OCI-LY1 (cell line): ENCODE results near the gene POLL.

Experiments used
- H2AFZ ChIP-seq: fragments of 200-600 bp; sonication (generic), shearing (Covaris generic); 2 replicates; pipeline ENCODE4 v1.6.0; 2014; ENCODE audit warnings: antibody characterized with exemption, mild to moderate bottlenecking, low read length
- H3F3A ChIP-seq: fragments of 200-600 bp; sonication (generic), shearing (Covaris generic); 2 replicates; pipeline ENCODE4 v1.6.0; 2014; ENCODE audit warnings: mild to moderate bottlenecking, antibody characterized with exemption, low read length, moderate library complexity; ENCODE audit not compliant: insufficient read depth
- H3K27ac ChIP-seq: fragments of 200-600 bp; sonication (generic); 2 replicates; pipeline ENCODE4 v1.5.1; 2014; ENCODE audit warnings: low read length, mixed run types, mild to moderate bottlenecking, low read depth; ENCODE audit not compliant: poor library complexity, severe bottlenecking
- H3K27me3 ChIP-seq: fragments of 200-600 bp; sonication (generic); 2 replicates; pipeline ENCODE4 v1.6.0; 2014; ENCODE audit warnings: antibody characterized with exemption, mild to moderate bottlenecking, low read length, moderate library complexity; ENCODE audit not compliant: insufficient read depth
- H3K36me3 ChIP-seq: fragments of 200-600 bp; sonication (generic); 2 replicates; pipeline ENCODE4 v1.6.1; 2014; ENCODE audit warnings: mild to moderate bottlenecking, antibody characterized with exemption, low read length, moderate library complexity, mixed read lengths; ENCODE audit not compliant: insufficient read depth
- H3K4me1 ChIP-seq: fragments of 200-600 bp; sonication (generic); 2 replicates; pipeline ENCODE4 v1.5.1; 2014; ENCODE audit warnings: mild to moderate bottlenecking, low read length, moderate library complexity; ENCODE audit not compliant: insufficient read depth, severe bottlenecking
- H3K4me2 ChIP-seq: fragments of 200-600 bp; sonication (generic), shearing (Covaris generic); 2 replicates; pipeline ENCODE4 v1.6.1; 2014; ENCODE audit warnings: low read length
- H3K4me3 ChIP-seq: fragments of 200-600 bp; sonication (generic); 2 replicates; pipeline ENCODE4 v1.5.1; 2014; ENCODE audit warnings: low read length, low read depth, mild to moderate bottlenecking, mixed read lengths; ENCODE audit not compliant: poor library complexity, severe bottlenecking
- H3K79me2 ChIP-seq: fragments of 200-600 bp; shearing (Covaris generic); 2 replicates; pipeline ENCODE4 v1.6.1; 2016; ENCODE audit warnings: mixed run types, low read length, mixed read lengths; ENCODE audit not compliant: insufficient read depth
- H3K9ac ChIP-seq: fragments of 200-600 bp; sonication (generic), shearing (Covaris generic); 2 replicates; pipeline ENCODE4 v1.6.1; 2014; ENCODE audit warnings: mild to moderate bottlenecking, low read length, mixed read lengths
- H3K9me2 ChIP-seq: fragments of 200-600 bp; sonication (generic), shearing (Covaris generic); 2 replicates; pipeline ENCODE4 v1.6.1; 2014; ENCODE audit warnings: low read depth, mild to moderate bottlenecking, low read length, mixed read lengths
- H3K9me3 ChIP-seq: fragments of 200-600 bp; shearing (Covaris generic); 2 replicates; pipeline ENCODE4 v1.6.1; 2014; ENCODE audit warnings: low read length, mixed read lengths
- H4K20me1 ChIP-seq: fragments of 200-600 bp; sonication (generic), shearing (Covaris generic); 2 replicates; pipeline ENCODE4 v1.6.0; 2016; ENCODE audit warnings: mild to moderate bottlenecking, low read length; ENCODE audit not compliant: insufficient read depth
- EZH2 ChIP-seq: fragments of 200-600 bp; sonication (generic), shearing (Covaris generic); IDR thresholded peaks from 2 replicates; pipeline ENCODE4 v1.8.0; 2017; ENCODE audit warnings: borderline replicate concordance, mixed run types, mild to moderate bottlenecking, antibody characterized with exemption, low read length, moderate library complexity, mixed read lengths
- TF ChIP-seq, protein P1 (sequence below): fragments of 200-600 bp; sonication (generic), shearing (Covaris generic); IDR thresholded peaks from 2 replicates; pipeline ENCODE4 v1.5.1; 2017; ENCODE audit warnings: mild to moderate bottlenecking, antibody characterized with exemption, low read length, moderate library complexity, mixed read lengths

The POLL gene

DNA sequence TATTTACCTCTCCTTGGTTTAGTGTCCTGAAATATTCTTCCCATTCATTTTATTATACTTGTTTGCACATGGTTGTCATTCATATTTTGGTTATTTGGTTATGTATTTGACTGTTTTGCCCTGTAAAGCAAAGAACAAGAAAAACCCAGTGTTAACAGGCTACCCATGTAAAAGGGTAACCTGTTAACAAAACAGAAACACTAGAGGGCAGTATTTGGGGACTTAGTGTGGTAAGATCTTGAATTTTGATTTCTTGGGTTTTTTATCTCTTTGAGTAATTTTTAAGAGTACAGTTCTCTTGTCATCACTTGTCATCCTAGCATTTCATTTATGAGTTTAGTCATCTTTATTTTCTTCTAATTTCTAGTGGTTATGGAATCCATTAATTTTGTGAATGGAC is 51.3 kb downstream of the POLL start:
- Histone ChIP-seq H3K9me2 (no peaks in the 10 kb centered on the region), H3K36me3 (no peaks in the 10 kb centered on the region), H3F3A (no peaks in the 10 kb centered on the region), H3K4me2 (no peak overlapping the region), H3K9me3 (no peaks in the 10 kb centered on the region), H3K4me1 (no peaks in the 10 kb centered on the region), H3K4me3 (no peak overlapping the region), H3K27me3 (no peaks in the 10 kb centered on the region), H2AFZ (no peak overlapping the region), H4K20me1 (no peaks in the 10 kb centered on the region), H3K79me2 (no peaks in the 10 kb centered on the region), H3K27ac (no peak overlapping the region), H3K9ac (no peak overlapping the region)
- TF ChIP-seq, protein P1, sequence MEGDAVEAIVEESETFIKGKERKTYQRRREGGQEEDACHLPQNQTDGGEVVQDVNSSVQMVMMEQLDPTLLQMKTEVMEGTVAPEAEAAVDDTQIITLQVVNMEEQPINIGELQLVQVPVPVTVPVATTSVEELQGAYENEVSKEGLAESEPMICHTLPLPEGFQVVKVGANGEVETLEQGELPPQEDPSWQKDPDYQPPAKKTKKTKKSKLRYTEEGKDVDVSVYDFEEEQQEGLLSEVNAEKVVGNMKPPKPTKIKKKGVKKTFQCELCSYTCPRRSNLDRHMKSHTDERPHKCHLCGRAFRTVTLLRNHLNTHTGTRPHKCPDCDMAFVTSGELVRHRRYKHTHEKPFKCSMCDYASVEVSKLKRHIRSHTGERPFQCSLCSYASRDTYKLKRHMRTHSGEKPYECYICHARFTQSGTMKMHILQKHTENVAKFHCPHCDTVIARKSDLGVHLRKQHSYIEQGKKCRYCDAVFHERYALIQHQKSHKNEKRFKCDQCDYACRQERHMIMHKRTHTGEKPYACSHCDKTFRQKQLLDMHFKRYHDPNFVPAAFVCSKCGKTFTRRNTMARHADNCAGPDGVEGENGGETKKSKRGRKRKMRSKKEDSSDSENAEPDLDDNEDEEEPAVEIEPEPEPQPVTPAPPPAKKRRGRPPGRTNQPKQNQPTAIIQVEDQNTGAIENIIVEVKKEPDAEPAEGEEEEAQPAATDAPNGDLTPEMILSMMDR = peak; percentile 41; the same call in 1 of the 2 replicates
- no peak for TF ChIP-seq EZH2

DNA sequence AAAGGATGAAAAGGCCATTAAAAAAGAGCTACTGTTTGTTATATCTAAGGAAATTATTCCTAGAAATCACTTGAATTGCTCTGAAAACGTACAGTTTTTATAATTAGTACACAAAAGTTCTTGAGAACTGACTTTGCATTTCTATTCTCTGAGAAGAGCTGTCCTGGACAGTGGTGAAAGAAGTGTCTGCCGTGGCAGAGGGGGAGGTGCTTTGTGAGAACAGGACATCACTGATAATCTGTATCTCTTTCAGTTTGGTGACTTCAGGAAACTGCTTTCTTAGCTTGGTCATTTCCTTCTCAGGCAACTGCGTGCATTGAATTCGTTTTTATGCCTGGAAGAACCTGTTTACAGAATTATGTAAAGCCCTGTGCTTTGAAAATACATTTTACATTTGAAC is 52.1 kb downstream of the POLL start:
- H3K4me1 ChIP-seq = no peaks in the 10 kb centered on the region
- no peaks in the 10 kb centered on the region for H3K9me3 ChIP-seq
- no peak overlapping the region for H3K4me3 ChIP-seq
- no peak for TF ChIP-seq EZH2
- TF ChIP-seq, protein P1 = no peak
- H3K27me3 ChIP-seq = no peaks in the 10 kb centered on the region
- H3K79me2 ChIP-seq = no peaks in the 10 kb centered on the region
- no peaks in the 10 kb centered on the region for H4K20me1 ChIP-seq
- H2AFZ ChIP-seq = no peak overlapping the region
- H3K9ac ChIP-seq = no peak overlapping the region
- no peak overlapping the region for H3K4me2 ChIP-seq
- H3K9me2 ChIP-seq = no peaks in the 10 kb centered on the region
- no peaks in the 10 kb centered on the region for H3F3A ChIP-seq
- H3K36me3 ChIP-seq = no peaks in the 10 kb centered on the region
- no peak overlapping the region for H3K27ac ChIP-seq

DNA sequence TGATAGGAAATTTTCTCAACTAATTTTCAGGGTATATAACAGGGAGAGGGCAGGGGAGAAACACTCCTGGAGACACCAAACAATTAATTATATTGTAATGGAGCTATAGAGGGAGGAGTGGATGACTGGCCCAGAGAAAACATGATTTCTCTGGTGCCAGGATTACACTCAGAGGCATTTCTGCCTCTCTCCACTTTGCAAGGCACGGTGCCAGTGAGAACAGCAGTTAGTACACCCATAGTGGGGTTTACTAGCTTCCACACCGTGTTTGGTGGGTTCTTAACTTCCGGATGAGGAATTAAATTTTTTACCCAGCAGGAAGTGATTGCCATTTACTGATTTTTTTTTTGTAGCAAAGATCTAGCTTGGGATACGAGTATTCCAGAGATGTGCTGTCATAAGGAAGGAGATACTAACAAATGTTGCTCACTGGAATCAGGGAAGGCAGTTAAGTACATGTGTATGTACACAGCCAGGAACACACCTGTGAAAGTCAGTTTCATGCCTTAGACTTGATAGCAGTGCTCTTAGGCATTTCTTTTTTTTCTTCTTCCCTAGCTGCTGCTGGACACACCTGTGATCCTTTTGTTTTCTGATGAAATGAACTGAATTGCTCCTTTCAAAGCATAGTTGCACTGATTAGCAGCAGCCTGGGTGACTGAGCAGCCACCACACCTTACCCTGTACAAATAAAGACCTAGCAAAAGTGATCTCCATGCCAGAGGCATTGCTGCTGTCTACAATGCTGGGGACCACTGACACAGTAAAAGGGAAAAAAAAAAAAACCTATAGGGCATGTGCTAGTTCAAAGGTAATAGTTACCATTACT is 58.1 kb downstream of the POLL start:
- Histone ChIP-seq H3K9me2 (no peaks in the 10 kb centered on the region), H3K27ac (no peak overlapping the region), H3K4me1 (no peaks in the 10 kb centered on the region), H2AFZ (no peak overlapping the region), H3F3A (no peaks in the 10 kb centered on the region), H3K27me3 (no peaks in the 10 kb centered on the region), H3K79me2 (no peaks in the 10 kb centered on the region), H4K20me1 (no peaks in the 10 kb centered on the region), H3K36me3 (no peaks in the 10 kb centered on the region), H3K9me3 (no peaks in the 10 kb centered on the region), H3K9ac (no peak overlapping the region), H3K4me3 (no peak overlapping the region), H3K4me2 (no peak overlapping the region)
- no peak for TF ChIP-seq EZH2
- TF ChIP-seq, protein P1 = no peak
